ENCODE results near the gene SLCO2A1. TPM values are rescaled to one million over a fixed set of nuclear protein-coding genes. Genes with fewer than 3 reads are reported as not detected.

Gene SLCO2A1
- total and polyA plus RNA-seq, 2 donors (not counting 1 experiment from before 2014, with no cell fraction given), result not detected

DNA sequence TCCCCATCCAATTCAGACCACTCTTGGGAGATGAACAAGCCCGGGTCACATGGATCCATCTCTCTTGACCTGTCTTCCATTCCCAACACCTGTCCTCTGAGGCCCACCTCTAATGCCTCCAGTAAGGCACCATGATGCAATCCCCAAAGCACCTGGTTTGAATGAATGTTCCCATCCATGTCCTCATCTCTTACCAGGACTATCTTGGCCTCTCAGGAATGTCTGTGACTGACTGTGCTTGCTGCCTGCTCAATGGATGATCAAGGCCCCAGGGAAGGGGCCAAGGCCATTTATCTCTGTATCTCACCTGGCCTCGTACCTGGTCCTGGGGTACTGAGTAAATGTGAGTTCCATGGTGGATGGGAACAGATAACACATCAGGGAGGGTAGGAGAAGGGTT lies 49.7 kb downstream of the SLCO2A1 start:
- no peaks in the 10 kb centered on the region for H3K36me3 ChIP-seq (replicated peaks in 1 of 2; ENCODE audit: control extremely low read depth in 1 of 2, control insufficient read depth in 1 of 2, extremely low read depth in 1 of 2, insufficient read depth in 2 of 2, low read length in 1 of 2)
- H3K27me3 Mint-ChIP-seq, result peaks cover 11% of the 10 kb centered on the region
- no peak overlapping the region for H3K27ac ChIP-seq (ENCODE audit: low read length in 2 of 2)
- no peaks in the 10 kb centered on the region for H4K20me1 ChIP-seq (ENCODE audit: control insufficient read depth, insufficient read depth, low read length, poor library complexity, severe bottlenecking)
- H3K4me1 ChIP-seq (ENCODE audit: control insufficient read depth in 2 of 2, insufficient read depth in 2 of 2, low read length in 2 of 2), result no peaks in the 10 kb centered on the region
- no peaks in the 10 kb centered on the region for H3K9me3 Mint-ChIP-seq (ENCODE audit: insufficient read depth)
- H3K27me3 ChIP-seq (replicated peaks in 1 of 4; ENCODE audit: control extremely low read depth in 1 of 4, control insufficient read depth in 3 of 4, insufficient read depth in 4 of 4, low read length in 3 of 4), result no peaks in the 10 kb centered on the region
- H3K4me3 Mint-ChIP-seq, result no peak overlapping the region
- H3K79me2 ChIP-seq (ENCODE audit: control insufficient read depth, insufficient read depth, low read length), result no peaks in the 10 kb centered on the region
- no peak overlapping the region for H3K4me2 ChIP-seq (replicated peaks; ENCODE audit: low read depth, low read length, poor library complexity, severe bottlenecking)
- H3K27ac Mint-ChIP-seq, result no peak overlapping the region
- TF ChIP-seq EZH2 (IDR thresholded peaks at IDR 0.05; ENCODE audit: borderline replicate concordance, insufficient read depth, low read depth, low read length, poor library complexity, severe bottlenecking), result no peak
- TF ChIP-seq, protein P1, sequence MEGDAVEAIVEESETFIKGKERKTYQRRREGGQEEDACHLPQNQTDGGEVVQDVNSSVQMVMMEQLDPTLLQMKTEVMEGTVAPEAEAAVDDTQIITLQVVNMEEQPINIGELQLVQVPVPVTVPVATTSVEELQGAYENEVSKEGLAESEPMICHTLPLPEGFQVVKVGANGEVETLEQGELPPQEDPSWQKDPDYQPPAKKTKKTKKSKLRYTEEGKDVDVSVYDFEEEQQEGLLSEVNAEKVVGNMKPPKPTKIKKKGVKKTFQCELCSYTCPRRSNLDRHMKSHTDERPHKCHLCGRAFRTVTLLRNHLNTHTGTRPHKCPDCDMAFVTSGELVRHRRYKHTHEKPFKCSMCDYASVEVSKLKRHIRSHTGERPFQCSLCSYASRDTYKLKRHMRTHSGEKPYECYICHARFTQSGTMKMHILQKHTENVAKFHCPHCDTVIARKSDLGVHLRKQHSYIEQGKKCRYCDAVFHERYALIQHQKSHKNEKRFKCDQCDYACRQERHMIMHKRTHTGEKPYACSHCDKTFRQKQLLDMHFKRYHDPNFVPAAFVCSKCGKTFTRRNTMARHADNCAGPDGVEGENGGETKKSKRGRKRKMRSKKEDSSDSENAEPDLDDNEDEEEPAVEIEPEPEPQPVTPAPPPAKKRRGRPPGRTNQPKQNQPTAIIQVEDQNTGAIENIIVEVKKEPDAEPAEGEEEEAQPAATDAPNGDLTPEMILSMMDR (IDR thresholded peaks at IDR 0.05), result no peak
- DNase-seq (no peak), ATAC-seq (ENCODE audit: low read depth) (no peak)
- 75% methylated on average over 2 of the region's 2 CpGs for WGBS (ENCODE audit: insufficient coverage)
- no peak overlapping the region for H2AFZ ChIP-seq (ENCODE audit: insufficient read depth, low read depth, low read length, poor library complexity, severe bottlenecking)
- no peak overlapping the region for H3K9ac ChIP-seq (ENCODE audit: low read length)
- no peaks in the 10 kb centered on the region for H3K9me3 ChIP-seq (ENCODE audit: control extremely low read depth in 1 of 3, control insufficient read depth in 2 of 3, insufficient read depth in 1 of 3, low read length in 2 of 3)
- intact Hi-C loops (cut with micrococcal nuclease), result no loop called here
- ChIA-PET CTCF (no interaction called here), POLR2A (no interaction called here)
- H3K4me3 ChIP-seq (ENCODE audit: control extremely low read depth in 1 of 5, extremely low read depth in 1 of 5, insufficient read depth in 1 of 5, low read depth in 2 of 5, low read length in 4 of 5), result no peak overlapping the region
- H3K4me1 Mint-ChIP-seq, result no peaks in the 10 kb centered on the region

DNA sequence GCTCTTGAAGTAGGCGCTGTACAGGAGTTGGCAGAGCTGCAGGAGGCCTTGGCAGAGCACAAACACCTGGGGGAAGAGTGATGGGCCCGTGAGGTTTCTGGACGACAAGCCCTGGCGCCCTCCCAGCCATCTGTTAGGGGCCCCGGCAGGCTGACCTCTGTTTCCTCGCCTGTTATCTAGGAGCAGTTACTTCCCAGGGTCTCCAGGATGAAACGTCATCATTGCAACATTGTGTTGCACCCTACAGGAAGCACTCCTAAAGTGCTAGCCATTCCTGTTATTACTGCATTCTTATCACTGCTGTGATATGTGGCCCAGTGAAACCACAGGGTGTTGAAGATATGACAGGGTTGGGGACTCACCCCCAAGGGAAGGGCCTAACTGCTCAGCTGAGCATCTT lies 50.2 kb downstream of the SLCO2A1 start:
- Mint-ChIP-seq H3K4me1 (no peaks in the 10 kb centered on the region), H3K27ac (no peak overlapping the region), H3K27me3 (peaks cover 11% of the 10 kb centered on the region), H3K9me3 (ENCODE audit: insufficient read depth) (no peaks in the 10 kb centered on the region), H3K4me3 (no peak overlapping the region)
- H2AFZ ChIP-seq (ENCODE audit: insufficient read depth, low read depth, low read length, poor library complexity, severe bottlenecking), result no peak overlapping the region
- H3K4me2 ChIP-seq (replicated peaks; ENCODE audit: low read depth, low read length, poor library complexity, severe bottlenecking), result no peak overlapping the region
- POLR2A ChIA-PET, result no interaction called here
- H3K36me3 ChIP-seq (replicated peaks in 1 of 2; ENCODE audit: control extremely low read depth in 1 of 2, control insufficient read depth in 1 of 2, extremely low read depth in 1 of 2, insufficient read depth in 2 of 2, low read length in 1 of 2), result no peaks in the 10 kb centered on the region
- no peaks in the 10 kb centered on the region for H3K79me2 ChIP-seq (ENCODE audit: control insufficient read depth, insufficient read depth, low read length)
- ATAC-seq (ENCODE audit: low read depth) (no peak), DNase-seq (no peak)
- CTCF ChIA-PET, result no interaction called here
- no peak overlapping the region for H3K9ac ChIP-seq (ENCODE audit: low read length)
- WGBS (ENCODE audit: insufficient coverage), result 44% methylated on average over 7 of the region's 7 CpGs
- no peak overlapping the region for H3K27ac ChIP-seq (ENCODE audit: low read length in 2 of 2)
- no peak overlapping the region for H3K4me3 ChIP-seq (ENCODE audit: control extremely low read depth in 1 of 5, extremely low read depth in 1 of 5, insufficient read depth in 1 of 5, low read depth in 2 of 5, low read length in 4 of 5)
- H3K4me1 ChIP-seq (ENCODE audit: control insufficient read depth in 2 of 2, insufficient read depth in 2 of 2, low read length in 2 of 2), result no peaks in the 10 kb centered on the region
- no peaks in the 10 kb centered on the region for H3K27me3 ChIP-seq (replicated peaks in 1 of 4; ENCODE audit: control extremely low read depth in 1 of 4, control insufficient read depth in 3 of 4, insufficient read depth in 4 of 4, low read length in 3 of 4)
- no peaks in the 10 kb centered on the region for H3K9me3 ChIP-seq (ENCODE audit: control extremely low read depth in 1 of 3, control insufficient read depth in 2 of 3, insufficient read depth in 1 of 3, low read length in 2 of 3)
- intact Hi-C loops (cut with micrococcal nuclease), result no loop called here
- no peaks in the 10 kb centered on the region for H4K20me1 ChIP-seq (ENCODE audit: control insufficient read depth, insufficient read depth, low read length, poor library complexity, severe bottlenecking)
- no peak for TF ChIP-seq EZH2 (IDR thresholded peaks at IDR 0.05; ENCODE audit: borderline replicate concordance, insufficient read depth, low read depth, low read length, poor library complexity, severe bottlenecking)
- TF ChIP-seq, protein P1 (IDR thresholded peaks at IDR 0.05), result no peak
